OCI-LY1 (cell line): ENCODE data around the gene B4GALT2.

ENCODE experiments used
- H2AFZ ChIP-seq: fragments of 200-600 bp; sonication (generic), shearing (Covaris generic); 2 replicates; pipeline ENCODE4 v1.6.0; 2014; ENCODE audit warnings: antibody characterized with exemption, mild to moderate bottlenecking, low read length
- H3F3A ChIP-seq: fragments of 200-600 bp; sonication (generic), shearing (Covaris generic); 2 replicates; pipeline ENCODE4 v1.6.0; 2014; ENCODE audit warnings: mild to moderate bottlenecking, antibody characterized with exemption, low read length, moderate library complexity; ENCODE audit not compliant: insufficient read depth
- H3K27ac ChIP-seq: fragments of 200-600 bp; sonication (generic); 2 replicates; pipeline ENCODE4 v1.5.1; 2014; ENCODE audit warnings: low read length, mixed run types, mild to moderate bottlenecking, low read depth; ENCODE audit not compliant: poor library complexity, severe bottlenecking
- H3K27me3 ChIP-seq: fragments of 200-600 bp; sonication (generic); 2 replicates; pipeline ENCODE4 v1.6.0; 2014; ENCODE audit warnings: antibody characterized with exemption, mild to moderate bottlenecking, low read length, moderate library complexity; ENCODE audit not compliant: insufficient read depth
- H3K36me3 ChIP-seq: fragments of 200-600 bp; sonication (generic); 2 replicates; pipeline ENCODE4 v1.6.1; 2014; ENCODE audit warnings: mild to moderate bottlenecking, antibody characterized with exemption, low read length, moderate library complexity, mixed read lengths; ENCODE audit not compliant: insufficient read depth
- H3K4me1 ChIP-seq: fragments of 200-600 bp; sonication (generic); 2 replicates; pipeline ENCODE4 v1.5.1; 2014; ENCODE audit warnings: mild to moderate bottlenecking, low read length, moderate library complexity; ENCODE audit not compliant: insufficient read depth, severe bottlenecking
- H3K4me2 ChIP-seq: fragments of 200-600 bp; sonication (generic), shearing (Covaris generic); 2 replicates; pipeline ENCODE4 v1.6.1; 2014; ENCODE audit warnings: low read length
- H3K4me3 ChIP-seq: fragments of 200-600 bp; sonication (generic); 2 replicates; pipeline ENCODE4 v1.5.1; 2014; ENCODE audit warnings: low read length, low read depth, mild to moderate bottlenecking, mixed read lengths; ENCODE audit not compliant: poor library complexity, severe bottlenecking
- H3K79me2 ChIP-seq: fragments of 200-600 bp; shearing (Covaris generic); 2 replicates; pipeline ENCODE4 v1.6.1; 2016; ENCODE audit warnings: mixed run types, low read length, mixed read lengths; ENCODE audit not compliant: insufficient read depth
- H3K9ac ChIP-seq: fragments of 200-600 bp; sonication (generic), shearing (Covaris generic); 2 replicates; pipeline ENCODE4 v1.6.1; 2014; ENCODE audit warnings: mild to moderate bottlenecking, low read length, mixed read lengths
- H3K9me2 ChIP-seq: fragments of 200-600 bp; sonication (generic), shearing (Covaris generic); 2 replicates; pipeline ENCODE4 v1.6.1; 2014; ENCODE audit warnings: low read depth, mild to moderate bottlenecking, low read length, mixed read lengths
- H3K9me3 ChIP-seq: fragments of 200-600 bp; shearing (Covaris generic); 2 replicates; pipeline ENCODE4 v1.6.1; 2014; ENCODE audit warnings: low read length, mixed read lengths
- H4K20me1 ChIP-seq: fragments of 200-600 bp; sonication (generic), shearing (Covaris generic); 2 replicates; pipeline ENCODE4 v1.6.0; 2016; ENCODE audit warnings: mild to moderate bottlenecking, low read length; ENCODE audit not compliant: insufficient read depth
- CTCF ChIP-seq: fragments of 200-600 bp; sonication (generic), shearing (Covaris generic); IDR thresholded peaks from 2 replicates; pipeline ENCODE4 v1.5.1; 2017; ENCODE audit warnings: mild to moderate bottlenecking, antibody characterized with exemption, low read length, moderate library complexity, mixed read lengths
- EZH2 ChIP-seq: fragments of 200-600 bp; sonication (generic), shearing (Covaris generic); IDR thresholded peaks from 2 replicates; pipeline ENCODE4 v1.8.0; 2017; ENCODE audit warnings: borderline replicate concordance, mixed run types, mild to moderate bottlenecking, antibody characterized with exemption, low read length, moderate library complexity, mixed read lengths

The B4GALT2 gene

GRCh38 chr1:43936431-43937151 is 42.4 kb upstream of the B4GALT2 start:
- Histone ChIP-seq H3K9me3 (no peaks in the 10 kb centered on the region), H4K20me1 (no peaks in the 10 kb centered on the region), H3K9me2 (no peaks in the 10 kb centered on the region), H3K27me3 (no peaks in the 10 kb centered on the region), H3K4me2 (peak overlapping the region; percentile 73), H3K79me2 (no peaks in the 10 kb centered on the region), H3K9ac (no peak overlapping the region), H3K36me3 (no peaks in the 10 kb centered on the region; the same call in 1 of the 2 replicates), H2AFZ (no peak overlapping the region), H3K27ac (no peak overlapping the region), H3F3A (no peaks in the 10 kb centered on the region), H3K4me1 (peaks cover 35% of the 10 kb centered on the region), H3K4me3 (peak overlapping the region; percentile 53)
- TF ChIP-seq EZH2 = no peak
- peak; percentile 21; the same call in 1 of the 2 replicates for TF ChIP-seq CTCF

GRCh38 chr1:43937179-43937865 is 41.7 kb upstream of the B4GALT2 start:
- peaks cover 31% of the 10 kb centered on the region for H3K4me1 ChIP-seq
- no peaks in the 10 kb centered on the region for H3K9me2 ChIP-seq
- no peaks in the 10 kb centered on the region for H3K79me2 ChIP-seq
- no peak overlapping the region for H3K4me3 ChIP-seq
- no peaks in the 10 kb centered on the region for H4K20me1 ChIP-seq
- H3K27ac ChIP-seq = no peak overlapping the region
- no peaks in the 10 kb centered on the region; the same call in 1 of the 2 replicates for H3K36me3 ChIP-seq
- no peak overlapping the region for H3K4me2 ChIP-seq
- H3K27me3 ChIP-seq = no peaks in the 10 kb centered on the region
- H3F3A ChIP-seq = no peaks in the 10 kb centered on the region
- no peak overlapping the region for H3K9ac ChIP-seq
- H2AFZ ChIP-seq = no peak overlapping the region
- H3K9me3 ChIP-seq = no peaks in the 10 kb centered on the region
- TF ChIP-seq EZH2 = no peak
- TF ChIP-seq CTCF = no peak

GRCh38 chr1:43938383-43938782 is 40.6 kb upstream of the B4GALT2 start:
- Histone ChIP-seq H3K9me2 (no peaks in the 10 kb centered on the region), H3K36me3 (no peaks in the 10 kb centered on the region; the same call in 1 of the 2 replicates), H3K79me2 (no peaks in the 10 kb centered on the region), H3K4me3 (no peak overlapping the region), H4K20me1 (no peaks in the 10 kb centered on the region), H3F3A (no peaks in the 10 kb centered on the region), H3K4me1 (peaks cover 20% of the 10 kb centered on the region), H3K27ac (no peak overlapping the region), H3K4me2 (no peak overlapping the region), H3K9ac (no peak overlapping the region), H2AFZ (no peak overlapping the region), H3K9me3 (no peaks in the 10 kb centered on the region), H3K27me3 (no peaks in the 10 kb centered on the region)
- TF ChIP-seq EZH2 (no peak), CTCF (no peak)
